HUES64 (cell line): Measurements from ENCODE around the gene SEMA5A.

Experiments used
- H3K27ac ChIP-seq: 2 replicates; pipeline ENCODE4 v1.7.0; 2013; ENCODE audit warnings: low read depth, low read length, inconsistent platforms
- H3K27me3 ChIP-seq: 2 replicates; pipeline ENCODE4 v1.6.1; 2013; ENCODE audit warnings: mild to moderate bottlenecking, low read length; ENCODE audit not compliant: insufficient read depth
- H3K36me3 ChIP-seq: 2 replicates; pipeline ENCODE4 v1.6.1; 2013; ENCODE audit warnings: mild to moderate bottlenecking, low read length; ENCODE audit not compliant: insufficient read depth
- H3K4me1 ChIP-seq: 2 replicates; pipeline ENCODE4 v1.6.1; 2013; ENCODE audit warnings: mild to moderate bottlenecking, low read length, moderate library complexity; ENCODE audit not compliant: insufficient read depth
- H3K4me3 ChIP-seq: 2 replicates; pipeline ENCODE4 v1.5.1; 2013; ENCODE audit warnings: mild to moderate bottlenecking, low read length, moderate library complexity
- H3K9ac ChIP-seq: 2 replicates; pipeline ENCODE4 v1.6.1; 2013; ENCODE audit warnings: mild to moderate bottlenecking, low read depth, low read length
- H3K9me3 ChIP-seq: 2 replicates; pipeline ENCODE4 v1.6.1; 2013; ENCODE audit warnings: low read depth, low read length; ENCODE audit not compliant: insufficient read depth
- WGBS: fragments of 150-250, 120-280 bp; methylation state at CpG from one replicate; pipeline ENCODE4 v1.1.7; 2013; ENCODE audit warnings: missing lambda C conversion rate; 5-methylcytosine and 5-hydroxymethylcytosine counted together

The SEMA5A gene

DNA sequence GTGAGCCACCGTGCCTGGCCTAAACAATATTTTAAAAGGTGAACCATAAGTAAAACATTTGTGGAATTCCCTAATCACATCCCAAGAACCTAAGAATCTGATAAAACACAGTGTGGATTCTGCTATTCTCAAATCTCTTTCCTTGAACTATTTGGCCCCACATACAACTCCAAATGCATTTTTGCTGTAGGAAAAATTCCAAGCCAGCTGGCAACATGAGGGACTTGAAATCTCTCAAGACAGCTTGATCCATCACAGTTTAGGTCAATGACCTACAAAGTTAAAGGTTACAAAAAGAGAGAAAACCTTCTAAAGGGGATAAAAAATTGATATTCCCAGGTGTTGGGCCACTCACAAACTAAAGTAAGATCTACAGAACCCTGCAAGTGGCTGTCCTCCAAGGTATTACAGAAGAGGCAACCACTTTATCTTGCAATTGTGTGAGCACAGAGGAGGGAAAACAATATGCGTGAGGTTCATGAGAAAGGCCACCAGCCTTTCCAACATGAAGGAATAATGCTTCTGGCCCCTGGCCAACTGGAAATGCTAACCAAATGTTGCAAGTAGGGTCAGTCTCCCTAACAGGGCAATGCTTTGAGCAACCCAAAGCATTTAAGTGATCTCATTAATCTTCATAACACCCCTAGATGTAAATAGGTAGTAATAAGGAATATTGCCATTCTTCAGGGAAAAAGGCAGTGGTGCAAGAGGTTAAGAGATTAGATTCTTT lies 221.4 kb downstream of the SEMA5A start:
- H3K4me3 ChIP-seq = no peak overlapping the region
- 96% methylated on average over 2 of the region's 2 CpGs for WGBS

GRCh38 chr5:9320652-9321051 lies 225.2 kb downstream of the SEMA5A start:
- no peak overlapping the region for H3K4me3 ChIP-seq
- no peaks in the 10 kb centered on the region for H3K4me1 ChIP-seq
- H3K36me3 ChIP-seq = no peaks in the 10 kb centered on the region
- WGBS = 93% methylated on average over 3 of the region's 3 CpGs
- no peaks in the 10 kb centered on the region for H3K9me3 ChIP-seq
- no peaks in the 10 kb centered on the region for H3K27me3 ChIP-seq
- H3K9ac ChIP-seq = no peak overlapping the region
- no peak overlapping the region for H3K27ac ChIP-seq

More for the DNA sequence above, 221.4 kb downstream of the SEMA5A start:
- Histone ChIP-seq H3K36me3 (no peaks in the 10 kb centered on the region), H3K27ac (no peak overlapping the region), H3K9ac (no peak overlapping the region), H3K4me1 (no peaks in the 10 kb centered on the region), H3K9me3 (no peaks in the 10 kb centered on the region), H3K27me3 (no peaks in the 10 kb centered on the region)

DNA sequence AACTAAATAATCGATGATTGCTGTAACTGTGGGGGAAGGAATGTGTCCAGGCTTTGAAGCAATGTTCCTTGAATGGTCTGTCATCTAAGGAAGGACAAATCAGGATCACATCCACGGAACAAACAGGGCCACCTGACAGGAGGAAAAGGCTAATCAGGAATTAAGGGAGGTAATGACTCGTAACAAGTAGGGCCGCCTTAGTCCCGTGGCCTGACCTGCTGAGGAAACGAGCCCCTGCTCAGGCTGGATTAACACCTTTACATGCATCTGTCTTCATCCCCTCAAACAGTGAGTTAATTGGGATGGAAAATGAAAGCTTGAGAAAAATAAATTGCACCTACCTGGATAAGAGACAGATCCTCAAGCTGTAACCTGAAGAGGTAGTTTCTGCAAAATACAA lies 227.8 kb downstream of the SEMA5A start:
- WGBS = 95% methylated on average over 6 of the region's 6 CpGs
- H3K4me3 ChIP-seq = no peak overlapping the region
- no peaks in the 10 kb centered on the region for H3K9me3 ChIP-seq
- H3K4me1 ChIP-seq = no peaks in the 10 kb centered on the region
- no peak overlapping the region for H3K9ac ChIP-seq
- H3K36me3 ChIP-seq = no peaks in the 10 kb centered on the region
- no peak overlapping the region for H3K27ac ChIP-seq
- no peaks in the 10 kb centered on the region for H3K27me3 ChIP-seq

DNA sequence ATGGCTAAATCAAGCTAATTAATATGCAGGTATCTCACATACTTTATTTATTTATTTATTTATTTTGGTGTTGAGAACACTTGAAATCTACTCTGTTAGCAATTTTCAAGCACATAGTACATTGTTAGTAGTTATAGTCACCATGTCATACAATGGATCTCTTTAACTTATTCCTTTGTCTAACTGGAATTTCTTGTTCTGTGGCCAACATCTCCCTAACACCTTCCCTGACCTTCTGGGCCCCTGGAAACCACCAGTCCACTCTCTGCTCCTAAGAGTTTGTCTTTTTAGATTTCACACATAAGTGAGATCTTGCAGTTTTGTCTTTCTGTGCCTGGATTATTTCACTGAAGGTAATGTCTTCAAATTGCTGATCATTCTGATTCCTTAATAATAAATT lies 229.1 kb downstream of the SEMA5A start:
- H3K4me3 ChIP-seq = no peak overlapping the region
- no peak overlapping the region for H3K9ac ChIP-seq
- H3K27ac ChIP-seq = no peak overlapping the region
- H3K4me1 ChIP-seq = no peaks in the 10 kb centered on the region
- H3K9me3 ChIP-seq = no peaks in the 10 kb centered on the region
- H3K36me3 ChIP-seq = no peaks in the 10 kb centered on the region
- no peaks in the 10 kb centered on the region for H3K27me3 ChIP-seq

DNA sequence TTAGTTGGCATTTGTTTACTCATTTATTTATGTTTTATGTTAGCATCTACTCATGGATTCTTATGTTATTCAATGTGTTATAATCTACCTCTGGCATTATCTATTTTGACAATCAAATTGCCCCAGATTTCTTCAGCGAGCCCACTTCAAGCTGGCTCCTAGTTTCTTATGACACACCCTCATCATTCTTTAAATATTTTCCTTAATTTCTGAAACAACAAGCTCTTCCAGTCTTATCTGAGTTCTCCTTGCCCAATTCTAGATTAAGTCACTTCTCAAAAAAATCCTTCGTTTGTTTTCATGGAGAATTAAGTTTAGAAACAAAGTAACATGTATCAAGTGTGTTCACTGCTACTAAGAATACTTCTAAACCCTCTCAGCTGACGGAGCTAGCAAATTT lies 229.8 kb downstream of the SEMA5A start:
- no peak overlapping the region for H3K4me3 ChIP-seq
- no peaks in the 10 kb centered on the region for H3K27me3 ChIP-seq
- H3K27ac ChIP-seq = no peak overlapping the region
- H3K36me3 ChIP-seq = no peaks in the 10 kb centered on the region
- no peaks in the 10 kb centered on the region for H3K9me3 ChIP-seq
- no peaks in the 10 kb centered on the region for H3K4me1 ChIP-seq
- 97% methylated on average over 1 of the region's 3 CpGs for WGBS
- H3K9ac ChIP-seq = no peak overlapping the region

GRCh38 chr5:9314558-9314957 lies 231.3 kb downstream of the SEMA5A start:
- no peaks in the 10 kb centered on the region for H3K36me3 ChIP-seq
- H3K4me3 ChIP-seq = no peak overlapping the region
- H3K27me3 ChIP-seq = no peaks in the 10 kb centered on the region
- H3K9me3 ChIP-seq = no peaks in the 10 kb centered on the region
- no peak overlapping the region for H3K27ac ChIP-seq
- WGBS = 98% methylated on average over 6 of the region's 6 CpGs
- H3K4me1 ChIP-seq = no peaks in the 10 kb centered on the region
- H3K9ac ChIP-seq = no peak overlapping the region

DNA sequence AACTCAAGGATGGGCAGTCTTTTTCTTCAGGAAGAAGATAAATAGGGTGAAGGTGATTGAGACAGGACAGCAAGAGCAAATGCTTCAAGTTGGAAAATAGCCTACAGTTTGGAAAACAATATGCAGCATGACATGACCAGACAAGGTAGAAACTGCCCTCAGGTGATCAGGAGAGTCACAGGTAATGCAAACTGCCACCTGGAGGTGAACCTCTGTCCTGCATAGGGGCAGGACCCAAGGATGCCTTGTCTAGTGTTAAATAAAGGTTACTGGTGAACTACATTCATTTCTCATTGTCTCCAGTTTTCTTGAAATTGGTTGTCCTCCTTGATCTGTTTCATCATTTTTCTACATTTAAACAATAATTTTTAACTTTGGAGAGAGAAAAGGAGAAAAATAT lies 232.1 kb downstream of the SEMA5A start:
- no peaks in the 10 kb centered on the region for H3K4me1 ChIP-seq
- no peaks in the 10 kb centered on the region for H3K9me3 ChIP-seq
- no peaks in the 10 kb centered on the region for H3K27me3 ChIP-seq
- H3K4me3 ChIP-seq = no peak overlapping the region
- no peak overlapping the region for H3K27ac ChIP-seq
- no peak overlapping the region for H3K9ac ChIP-seq
- H3K36me3 ChIP-seq = no peaks in the 10 kb centered on the region

DNA sequence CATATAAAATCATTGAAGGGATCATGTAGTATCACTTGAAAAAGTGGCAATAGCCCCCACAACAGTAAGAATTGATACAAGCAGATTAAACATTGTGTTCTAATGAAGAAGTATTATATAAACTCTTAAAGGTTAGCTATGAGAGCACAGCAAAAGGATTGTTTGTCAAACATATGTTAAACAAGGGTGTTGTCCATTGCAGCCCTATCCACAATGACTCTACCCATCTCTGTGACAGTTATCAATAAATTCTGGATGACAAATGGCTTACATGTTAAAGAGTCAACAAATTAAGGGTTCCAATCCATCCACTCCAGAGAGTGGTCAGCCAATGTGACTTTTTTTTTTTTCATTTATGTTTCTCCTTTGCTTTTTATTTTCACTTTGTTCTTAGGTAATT lies 238.7 kb downstream of the SEMA5A start:
- no peak overlapping the region for H3K4me3 ChIP-seq
- no peaks in the 10 kb centered on the region for H3K36me3 ChIP-seq
- H3K9me3 ChIP-seq = no peaks in the 10 kb centered on the region
- no peak overlapping the region for H3K27ac ChIP-seq
- H3K27me3 ChIP-seq = no peaks in the 10 kb centered on the region
- H3K4me1 ChIP-seq = no peaks in the 10 kb centered on the region
- H3K9ac ChIP-seq = no peak overlapping the region

GRCh38 chr5:9302218-9302617 lies 243.7 kb downstream of the SEMA5A start:
- Histone ChIP-seq H3K27ac (no peak overlapping the region), H3K9ac (no peak overlapping the region), H3K9me3 (no peaks in the 10 kb centered on the region), H3K36me3 (no peaks in the 10 kb centered on the region), H3K4me3 (no peak overlapping the region), H3K4me1 (no peaks in the 10 kb centered on the region), H3K27me3 (no peaks in the 10 kb centered on the region)
- 86% methylated on average over 2 of the region's 2 CpGs for WGBS

GRCh38 chr5:9301200-9301599 lies 244.7 kb downstream of the SEMA5A start:
- Histone ChIP-seq H3K4me3 (no peak overlapping the region), H3K36me3 (no peaks in the 10 kb centered on the region), H3K27me3 (no peaks in the 10 kb centered on the region), H3K27ac (no peak overlapping the region), H3K9ac (no peak overlapping the region), H3K9me3 (no peaks in the 10 kb centered on the region), H3K4me1 (no peaks in the 10 kb centered on the region)
- 88% methylated on average over 6 of the region's 6 CpGs for WGBS

DNA sequence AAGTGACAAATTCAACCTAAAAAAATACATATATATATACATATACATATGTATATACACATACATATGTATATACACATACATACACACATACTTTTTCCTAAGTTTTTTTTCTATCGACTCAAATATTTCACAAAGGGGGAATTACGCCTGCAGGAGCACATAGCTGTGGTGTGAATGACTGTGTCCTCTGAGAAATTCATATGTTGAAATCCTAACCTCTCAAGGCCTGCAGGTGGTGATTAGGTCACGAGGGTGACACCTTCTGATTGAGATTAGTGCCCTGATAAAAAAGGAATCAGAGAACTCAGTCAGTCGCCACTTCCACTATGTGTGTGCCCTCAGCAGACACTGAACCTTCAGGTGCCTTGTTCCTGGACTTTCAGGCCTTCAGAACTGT lies 248.7 kb downstream of the SEMA5A start:
- 58% methylated on average over 3 of the region's 4 CpGs for WGBS
- H3K27ac ChIP-seq = no peak overlapping the region
- no peaks in the 10 kb centered on the region for H3K27me3 ChIP-seq
- H3K4me1 ChIP-seq = peaks cover 10% of the 10 kb centered on the region
- H3K9me3 ChIP-seq = no peaks in the 10 kb centered on the region
- no peak overlapping the region for H3K4me3 ChIP-seq
- H3K9ac ChIP-seq = no peak overlapping the region
- no peaks in the 10 kb centered on the region for H3K36me3 ChIP-seq

DNA sequence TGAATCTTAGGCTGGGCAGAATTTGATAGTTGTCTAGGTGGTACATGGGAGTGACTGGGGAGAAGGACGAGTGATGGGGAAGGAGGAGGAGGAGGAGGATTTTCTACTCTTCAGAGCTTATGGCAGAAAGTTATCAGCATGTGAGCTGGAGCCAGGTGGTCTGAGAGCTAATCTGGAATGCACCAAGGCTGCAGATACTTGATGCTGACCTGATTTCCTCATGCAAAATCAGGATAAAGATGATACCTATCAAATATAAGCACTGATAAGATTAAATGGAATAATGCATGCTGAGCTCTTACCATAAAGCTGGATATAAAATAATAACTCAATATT lies 250.4 kb downstream of the SEMA5A start:
- Histone ChIP-seq H3K27me3 (no peaks in the 10 kb centered on the region), H3K9me3 (no peaks in the 10 kb centered on the region), H3K9ac (peak overlapping the region; percentile 12; the same call in 1 of the 2 replicates), H3K4me3 (no peak overlapping the region), H3K36me3 (no peaks in the 10 kb centered on the region), H3K27ac (peak overlapping the region; percentile 64; the same call in 1 of the 2 replicates), H3K4me1 (peaks cover 10% of the 10 kb centered on the region)
- 27% methylated on average over 1 of the region's 1 CpG for WGBS
